SH-SY5Y (cell line): ENCODE results near the gene L3MBTL1.

Experiments
- GATA2 ChIP-seq: IDR thresholded peaks from 2 replicates; pipeline ENCODE4 v1.6.1; 2011; ENCODE audit warnings: mild to moderate bottlenecking, low read depth, low read length
- GATA3 ChIP-seq: IDR thresholded peaks from 2 replicates; pipeline ENCODE4 v1.6.1; 2011; ENCODE audit warnings: low read depth, mild to moderate bottlenecking, low read length, moderate library complexity

The L3MBTL1 gene

GRCh38 chr20:43536041-43536816, 28.7 kb downstream of the L3MBTL1 start:
- TF ChIP-seq GATA3, result no peak
- TF ChIP-seq GATA2, result no peak

GRCh38 chr20:43536817-43537440, 29.4 kb downstream of the L3MBTL1 start:
- TF ChIP-seq GATA2 (no peak), GATA3 (no peak)

- TF ChIP-seq GATA3, result no peak
- no peak for TF ChIP-seq GATA2
Measured at GRCh38 chr20:43537921-43538877, 30.7 kb downstream of the L3MBTL1 start.

- TF ChIP-seq GATA2 (no peak), GATA3 (no peak)
Measured at GRCh38 chr20:43538878-43539700, 31.6 kb downstream of the L3MBTL1 start.

GRCh38 chr20:43539975-43540672, 32.6 kb downstream of the L3MBTL1 start:
- no peak for TF ChIP-seq GATA3
- no peak for TF ChIP-seq GATA2

GRCh38 chr20:43540673-43541060, 33.2 kb downstream of the L3MBTL1 start:
- TF ChIP-seq GATA3 (no peak), GATA2 (no peak)

GRCh38 chr20:43541214-43541613, 33.7 kb downstream of the L3MBTL1 start:
- TF ChIP-seq GATA2, result no peak
- no peak for TF ChIP-seq GATA3

GRCh38 chr20:43542161-43542560, 34.7 kb downstream of the L3MBTL1 start:
- no peak for TF ChIP-seq GATA2
- TF ChIP-seq GATA3, result no peak

GRCh38 chr20:43542674-43543073, 35.2 kb downstream of the L3MBTL1 start:
- TF ChIP-seq GATA3 (no peak), GATA2 (no peak)

GRCh38 chr20:43543138-43543537, 35.6 kb downstream of the L3MBTL1 start:
- no peak for TF ChIP-seq GATA2
- no peak for TF ChIP-seq GATA3

- no peak for TF ChIP-seq GATA2
- no peak for TF ChIP-seq GATA3
Measured at GRCh38 chr20:43544501-43544900, 37.0 kb downstream of the L3MBTL1 start.

- no peak for TF ChIP-seq GATA3
- no peak for TF ChIP-seq GATA2
Measured at GRCh38 chr20:43545837-43546578, 38.5 kb downstream of the L3MBTL1 start.
